GM19395 (cell line): ENCODE results near the gene ATXN2.

ENCODE experiments used
- ATAC-seq: cut with Tn5 transposase; IDR thresholded peaks from one replicate; pipeline ENCODE4 v1.9.1; 2021; ENCODE audit warnings: mild to moderate bottlenecking, moderate library complexity; ENCODE audit not compliant: unreplicated experiment

ATXN2 gene

DNA sequence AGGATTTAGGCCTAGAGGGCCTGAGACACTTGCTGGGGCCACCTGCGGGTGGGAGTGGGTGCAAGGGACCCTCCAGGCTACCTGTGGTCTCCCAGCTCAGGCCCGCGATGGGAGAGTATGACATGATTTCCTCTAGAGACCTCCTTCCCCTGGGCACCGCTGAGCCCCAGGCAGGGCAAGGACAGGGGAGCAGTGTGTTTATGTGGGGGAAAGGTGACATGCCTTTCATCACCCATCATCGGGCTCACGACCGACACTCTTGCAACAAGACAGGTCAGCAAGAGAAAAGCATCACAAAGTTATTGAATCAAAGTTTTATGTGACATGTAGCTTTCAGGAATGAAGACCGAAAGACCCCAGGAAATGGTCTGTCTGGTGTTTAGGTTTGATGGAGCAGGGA, 173.5 kb downstream of the ATXN2 start:
- ATAC-seq = no peak

DNA sequence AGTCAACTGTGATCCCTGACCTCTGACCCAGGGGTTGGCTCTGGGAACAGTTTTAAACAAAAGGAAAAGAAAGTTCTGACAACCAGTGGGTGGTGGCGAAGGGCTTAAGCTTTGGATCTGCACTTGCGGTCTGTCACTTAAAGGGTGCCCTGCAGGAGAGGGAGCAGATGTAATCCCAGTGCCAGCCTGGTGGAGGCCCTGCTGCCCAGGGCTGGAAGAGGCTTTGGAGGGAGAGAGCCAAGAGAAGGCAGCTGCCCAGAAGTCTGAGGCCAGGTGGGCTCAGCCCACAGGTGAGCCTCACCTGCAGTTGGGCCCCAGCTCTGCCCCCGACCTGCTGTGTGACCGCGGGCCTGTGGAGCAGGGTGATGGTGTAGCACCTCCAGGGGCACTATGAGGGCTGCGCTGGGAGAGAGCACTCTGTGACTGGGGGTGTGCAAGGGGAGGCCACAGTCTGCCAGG, 174.3 kb downstream of the ATXN2 start:
- ATAC-seq = no peak

DNA sequence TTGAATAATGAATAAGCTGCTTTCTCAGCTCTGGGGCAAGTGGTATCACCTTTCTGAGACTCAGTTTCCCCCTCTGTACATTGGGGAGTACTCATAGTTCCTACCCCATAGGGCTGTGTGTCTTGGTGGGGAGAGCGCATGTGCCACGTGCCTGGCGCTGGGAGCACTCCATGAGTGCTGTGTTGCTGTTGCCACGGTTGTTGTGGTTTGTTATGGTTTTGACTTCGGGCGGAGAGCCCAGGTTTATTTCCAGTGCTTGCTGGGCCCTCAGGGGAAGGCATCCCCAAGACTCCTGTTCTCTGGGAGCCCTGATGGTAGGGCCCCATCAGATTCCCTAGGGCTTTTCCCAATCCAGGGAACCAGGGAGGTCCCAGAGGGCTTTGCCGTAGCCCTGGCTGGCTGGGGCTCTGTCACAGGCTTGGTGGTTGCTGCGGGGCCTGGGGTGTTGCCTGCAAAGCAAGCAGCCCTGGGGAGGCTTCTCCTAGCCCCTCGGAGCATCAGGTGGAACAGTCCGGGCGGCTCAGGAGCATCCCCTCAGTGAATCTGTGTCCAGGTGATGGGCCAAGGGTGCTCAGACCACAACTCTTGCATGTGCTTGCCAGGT, 174.8 kb downstream of the ATXN2 start:
- no peak for ATAC-seq

DNA sequence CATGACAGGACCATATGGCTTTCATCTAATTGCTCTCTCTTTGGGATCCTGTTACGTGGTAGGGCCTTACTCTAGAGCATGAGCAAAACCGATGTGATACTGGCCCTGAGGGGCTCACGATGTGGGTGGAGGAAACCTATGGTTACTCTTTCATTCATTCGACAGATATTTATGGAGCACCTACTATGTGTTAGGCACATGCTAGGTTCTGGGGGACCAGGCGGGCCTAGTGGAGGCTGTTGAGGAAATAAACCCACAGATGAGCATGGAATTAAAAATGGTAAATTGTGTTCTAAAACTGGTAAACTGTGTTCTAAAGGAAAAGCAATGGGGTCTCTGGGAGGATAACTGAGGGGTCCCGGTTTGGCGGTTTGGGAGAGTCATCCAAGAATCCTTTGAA, 178.6 kb downstream of the ATXN2 start:
- no peak for ATAC-seq

DNA sequence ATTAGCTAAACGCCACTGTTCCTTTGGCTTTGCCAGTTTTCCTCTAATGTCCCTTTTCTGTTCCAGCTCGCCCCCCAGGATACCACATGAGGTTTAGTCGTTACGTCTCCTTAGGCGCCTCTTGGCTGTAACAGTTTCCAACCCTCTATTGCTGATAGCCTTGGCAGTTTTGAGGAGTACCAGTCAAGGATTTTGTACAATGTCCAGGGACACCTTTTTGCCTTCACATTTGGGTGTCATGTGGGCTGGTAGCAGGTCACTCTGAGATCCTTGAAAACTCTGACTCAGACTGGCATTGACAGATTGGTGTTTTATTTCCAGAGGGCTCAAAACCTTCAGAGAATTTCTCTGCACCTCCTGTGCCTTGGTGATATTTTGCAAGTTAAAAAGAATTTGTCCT, 179.3 kb downstream of the ATXN2 start:
- ATAC-seq = no peak

DNA sequence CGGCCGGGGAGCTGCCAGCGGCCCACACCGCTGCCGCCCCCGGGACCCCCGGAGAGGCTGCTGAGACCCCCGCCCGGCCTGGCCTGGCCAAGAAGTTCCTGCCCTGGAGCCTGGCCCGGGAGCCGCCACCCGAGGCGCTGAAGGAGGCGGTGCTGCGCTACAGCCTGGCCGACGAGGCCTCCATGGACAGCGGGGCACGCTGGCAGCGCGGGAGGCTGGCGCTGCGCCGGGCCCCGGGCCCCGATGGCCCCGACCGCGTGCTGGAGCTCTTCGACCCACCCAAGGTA, 180.6 kb downstream of the ATXN2 start:
- ATAC-seq = no peak

DNA sequence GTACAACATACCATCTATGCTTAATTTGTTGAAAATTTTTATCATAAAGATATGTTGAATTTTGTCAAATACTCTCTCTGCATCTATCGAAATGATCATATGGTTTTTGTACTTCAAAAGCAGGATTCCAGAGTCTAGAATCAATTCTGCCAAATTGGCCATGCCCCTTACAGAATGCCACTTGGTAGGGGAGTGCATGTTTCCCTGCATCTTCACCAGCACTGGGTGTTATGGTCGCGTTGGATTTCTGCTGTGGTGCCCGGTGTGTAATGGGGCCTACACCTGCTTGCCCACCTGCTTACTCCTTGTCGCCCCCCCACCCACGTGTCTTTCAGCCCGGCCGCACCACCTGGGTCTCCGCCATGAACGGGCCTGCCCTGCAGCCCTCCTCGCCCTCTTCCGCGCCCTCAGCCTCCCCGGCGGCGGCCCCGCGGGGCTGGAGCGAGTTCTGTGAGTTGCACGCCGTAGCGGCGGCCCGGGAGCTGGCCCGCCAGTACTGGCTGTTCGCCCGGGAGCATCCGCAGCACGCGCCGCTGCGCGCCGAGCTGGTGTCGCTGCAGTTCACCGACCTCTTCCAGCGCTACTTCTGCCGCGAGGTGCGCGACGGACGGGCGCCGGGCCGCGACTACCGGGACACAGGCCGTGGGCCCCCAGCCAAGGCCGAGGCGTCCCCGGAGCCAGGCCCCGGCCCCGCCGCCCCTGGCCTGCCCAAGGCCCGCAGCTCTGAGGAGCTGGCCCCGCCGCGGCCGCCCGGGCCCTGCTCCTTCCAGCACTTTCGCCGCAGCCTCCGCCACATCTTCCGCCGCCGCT, 181.1 kb downstream of the ATXN2 start:
- ATAC-seq = no peak

DNA sequence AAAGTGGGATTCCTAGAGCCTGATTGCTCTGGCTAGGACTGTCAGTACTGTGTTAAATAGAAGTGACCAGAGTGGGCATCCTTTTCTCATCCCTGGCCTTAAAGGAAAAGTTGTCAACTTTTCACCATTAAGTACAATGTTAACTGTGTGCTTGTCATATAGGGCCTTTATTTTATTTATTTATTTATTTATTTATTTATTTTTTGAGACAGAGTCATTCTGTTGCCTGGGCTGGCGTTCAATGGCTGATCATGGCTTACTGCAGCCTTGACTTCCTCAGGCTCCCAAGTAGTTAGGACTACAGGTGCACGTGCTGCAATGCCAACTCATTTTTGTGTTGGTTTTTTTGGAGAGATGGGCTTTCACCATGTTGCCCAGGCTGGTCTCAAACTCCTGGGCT, 181.8 kb downstream of the ATXN2 start:
- no peak for ATAC-seq

DNA sequence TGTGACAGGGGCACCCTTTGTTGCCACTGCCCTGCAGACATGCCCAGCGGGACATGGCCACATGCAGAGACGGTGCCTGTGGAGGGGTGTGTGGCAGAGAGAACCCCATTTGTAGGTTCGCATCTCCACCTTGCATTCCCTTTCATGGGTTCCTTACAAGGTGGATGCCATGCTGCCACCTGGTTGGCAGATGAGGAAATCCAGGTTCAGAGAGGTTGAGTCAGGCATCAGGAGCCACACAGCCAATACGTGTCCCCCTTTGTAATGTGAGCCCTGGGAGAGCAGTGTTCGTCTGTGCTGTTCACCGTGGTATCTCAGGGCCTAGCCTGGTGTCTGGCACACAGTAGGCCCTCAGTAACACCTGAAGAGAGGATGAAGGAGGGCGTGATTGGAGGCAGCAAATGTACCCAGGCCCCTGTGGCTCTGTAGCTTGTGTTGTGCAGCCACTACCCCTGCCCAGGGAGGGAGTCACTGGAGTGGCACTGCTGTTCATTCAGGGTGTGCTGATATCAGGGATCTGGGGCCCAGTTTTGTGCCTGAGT, 184.3 kb downstream of the ATXN2 start:
- no peak for ATAC-seq

DNA sequence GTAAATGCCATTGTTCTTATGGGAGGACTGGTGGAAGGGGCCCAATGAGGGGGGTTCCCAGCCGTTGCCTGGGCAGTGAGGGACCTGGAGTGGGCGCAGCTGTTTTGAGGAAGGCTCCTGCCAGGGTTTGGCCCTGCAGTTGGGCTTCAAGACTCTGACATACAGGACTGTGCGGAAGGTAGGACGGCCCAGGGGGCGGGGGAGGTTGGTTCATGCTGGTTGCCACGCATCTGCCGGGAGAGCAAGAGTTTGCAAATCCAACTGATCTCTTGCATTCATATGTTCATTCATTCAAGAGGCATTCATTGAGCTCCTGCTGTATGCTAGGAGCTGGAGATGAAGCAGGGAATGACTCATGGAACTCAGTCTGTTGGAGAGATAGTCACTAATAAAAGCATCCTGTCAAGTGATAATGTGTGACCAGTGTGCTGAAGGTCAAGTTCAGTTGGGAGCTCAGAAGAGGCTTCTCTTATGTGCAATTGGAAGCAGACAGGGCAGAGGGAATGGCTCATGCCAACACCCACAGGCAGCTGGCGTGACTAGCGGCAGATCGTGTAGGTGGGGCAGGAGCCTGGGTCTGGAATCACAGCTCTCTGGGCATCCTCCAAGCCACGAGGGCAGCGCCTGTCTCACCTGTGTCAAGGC, 185.6 kb downstream of the ATXN2 start:
- no peak for ATAC-seq

DNA sequence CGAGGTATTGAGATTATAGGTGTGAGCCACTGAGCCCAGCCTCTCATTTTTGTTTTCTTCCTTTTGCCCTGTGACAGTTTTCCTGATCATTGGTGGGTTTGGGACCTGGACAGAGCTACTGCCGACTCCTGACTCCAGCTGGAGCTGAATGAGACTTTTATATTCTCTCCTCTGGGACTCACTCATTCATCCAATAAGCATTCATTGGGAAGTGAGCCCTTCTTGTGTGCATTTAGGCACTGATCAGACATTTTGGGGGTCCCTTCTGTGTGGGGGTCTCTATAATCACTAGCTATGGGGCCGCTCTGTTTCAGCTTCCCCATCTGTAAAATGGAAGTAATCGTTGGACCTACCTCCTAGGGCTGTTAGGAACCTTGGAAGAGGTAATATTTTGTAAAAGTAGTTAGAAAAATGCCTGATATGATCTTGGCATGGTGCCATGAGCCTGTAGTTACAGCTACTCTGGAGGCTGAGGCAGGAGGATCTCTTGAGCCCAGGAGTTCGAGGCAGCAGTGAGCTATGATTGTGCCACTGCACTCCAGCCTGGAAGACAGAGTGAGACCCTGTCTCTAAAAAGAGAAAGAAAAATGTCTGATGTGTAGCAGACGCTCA, 186.2 kb downstream of the ATXN2 start:
- ATAC-seq = no peak

DNA sequence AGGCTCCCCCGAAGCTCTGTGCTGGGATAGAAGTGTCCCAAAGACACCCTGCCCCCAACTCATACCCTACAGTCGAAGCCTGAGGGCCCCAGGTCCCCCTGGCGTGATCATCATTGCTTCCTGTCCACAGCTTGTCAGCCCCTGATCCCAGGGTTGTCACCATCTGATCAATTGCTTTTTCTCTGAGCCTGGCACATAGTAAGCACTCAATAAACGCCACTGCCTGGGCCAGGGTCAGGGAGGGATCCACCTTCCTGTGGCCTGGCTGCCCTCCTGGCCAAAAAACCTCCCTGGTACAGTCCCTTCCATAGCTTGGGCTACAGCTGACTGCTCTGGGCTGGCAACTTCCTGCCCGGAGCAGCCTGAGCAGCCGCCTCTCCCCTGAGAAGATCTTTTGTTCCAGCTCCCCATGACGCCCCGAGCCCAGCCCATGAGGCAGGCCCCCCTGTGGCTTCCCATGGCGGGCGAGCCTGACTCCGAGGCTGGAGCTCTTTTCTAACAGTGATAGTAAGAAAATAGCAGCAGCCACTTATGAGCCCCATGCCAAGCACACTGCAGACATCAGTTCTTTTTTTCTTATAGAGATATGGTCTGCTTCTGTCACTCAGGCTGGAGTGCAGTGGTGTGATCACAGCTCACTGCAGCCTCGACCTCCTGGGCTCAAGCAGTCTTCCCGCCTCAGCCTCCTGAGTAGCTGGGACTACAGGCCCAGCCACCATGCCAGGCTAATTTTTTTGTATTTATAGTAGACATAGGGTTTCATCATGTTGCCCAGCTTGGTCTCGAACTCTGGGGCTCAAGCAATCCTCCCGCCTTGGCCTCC, 186.9 kb downstream of the ATXN2 start:
- no peak for ATAC-seq

DNA sequence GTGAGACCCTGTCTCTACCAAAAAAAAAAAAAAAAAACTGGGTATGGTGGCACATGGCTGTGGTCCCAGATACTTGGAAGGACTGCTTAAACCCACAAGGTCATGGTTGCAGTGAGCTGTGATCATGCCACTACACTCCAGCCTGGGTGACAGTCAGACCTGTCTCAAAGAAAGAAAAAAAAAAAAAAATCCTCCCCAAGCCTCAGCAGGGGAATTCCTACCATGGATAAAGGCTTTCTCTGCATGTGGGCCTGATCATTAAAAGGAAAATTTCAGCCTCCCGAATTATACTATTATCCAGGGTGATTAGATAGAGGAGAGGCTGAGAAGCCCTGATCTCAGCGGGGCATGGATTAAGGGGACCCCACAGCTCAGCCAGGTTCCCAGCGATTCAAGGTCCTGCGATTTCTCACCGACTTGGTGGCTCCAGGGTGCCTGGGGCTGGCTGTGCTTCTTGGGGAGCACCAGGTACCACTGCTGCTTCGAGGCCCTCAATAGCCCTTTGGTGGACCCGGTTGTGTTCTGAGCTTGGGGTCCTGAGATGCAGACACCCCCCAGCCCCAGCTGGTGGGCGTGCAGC, 187.8 kb downstream of the ATXN2 start:
- no peak for ATAC-seq

DNA sequence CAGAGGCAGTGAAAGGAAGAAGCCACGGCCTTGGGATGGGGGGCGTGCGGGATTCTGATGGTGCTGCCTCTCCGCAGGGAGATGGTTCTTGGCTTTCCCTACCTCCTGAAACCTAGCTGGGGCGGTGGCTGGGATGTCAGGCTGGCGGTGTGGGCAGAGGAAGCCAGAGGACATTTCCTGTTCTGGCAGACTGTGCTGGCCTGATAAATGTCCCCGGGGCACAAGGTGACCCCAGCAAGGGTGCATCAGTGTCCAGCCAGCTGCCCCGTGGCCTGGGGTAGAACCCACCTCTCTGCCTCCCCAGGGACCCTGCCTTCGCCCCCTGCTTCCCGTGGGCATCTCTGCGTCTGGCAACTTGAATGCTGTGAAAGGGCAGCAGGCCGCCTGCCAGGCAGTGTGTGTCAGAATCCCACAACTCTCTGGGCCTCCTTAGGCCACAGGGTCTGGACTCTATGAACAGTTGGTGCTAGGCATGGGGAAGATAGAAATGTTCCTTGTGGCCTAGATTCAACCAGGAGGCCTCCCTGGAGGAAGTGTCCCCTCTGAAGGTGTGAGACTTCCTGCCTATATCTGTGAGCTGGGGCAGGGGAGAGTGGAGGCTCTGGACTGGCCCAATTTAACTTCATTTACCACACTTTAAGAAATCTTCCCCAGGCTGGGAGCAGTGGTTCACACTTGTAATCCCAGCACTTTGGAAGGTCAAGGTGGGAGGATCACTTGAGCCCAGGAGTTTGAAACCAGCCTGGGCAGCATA, 188.5 kb downstream of the ATXN2 start:
- ATAC-seq = no peak

DNA sequence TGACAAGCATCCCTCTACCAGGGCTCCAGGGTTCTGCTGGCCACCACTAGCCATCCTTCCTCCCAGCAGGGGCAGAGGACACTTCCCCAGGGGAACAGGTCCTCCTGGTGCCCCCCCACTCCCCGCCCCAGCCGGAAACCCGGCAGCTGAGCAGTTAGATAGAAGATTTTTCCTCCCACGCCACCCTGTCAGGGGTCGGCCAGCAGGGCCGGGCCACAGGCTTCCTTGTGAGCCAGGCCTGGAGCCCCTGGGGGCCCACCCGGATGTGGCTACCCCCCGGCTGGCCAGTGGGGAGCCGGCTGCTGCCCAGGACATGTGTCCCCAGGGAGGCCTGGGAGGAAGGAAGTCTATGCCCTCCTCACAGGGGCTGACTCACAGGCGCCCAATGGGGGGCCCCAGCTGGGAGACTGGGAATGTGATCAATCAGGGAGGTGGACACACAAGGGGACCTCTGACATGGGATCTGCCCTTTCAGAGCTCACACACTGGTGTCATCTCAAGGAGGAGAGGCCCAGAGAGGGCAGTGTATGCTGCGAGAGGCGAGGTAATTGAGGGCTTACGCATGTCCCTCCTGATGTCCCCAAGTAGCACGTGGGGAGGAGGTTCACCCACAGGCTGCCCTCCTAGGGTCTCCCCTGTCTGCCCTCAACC, 189.2 kb downstream of the ATXN2 start:
- no peak for ATAC-seq

DNA sequence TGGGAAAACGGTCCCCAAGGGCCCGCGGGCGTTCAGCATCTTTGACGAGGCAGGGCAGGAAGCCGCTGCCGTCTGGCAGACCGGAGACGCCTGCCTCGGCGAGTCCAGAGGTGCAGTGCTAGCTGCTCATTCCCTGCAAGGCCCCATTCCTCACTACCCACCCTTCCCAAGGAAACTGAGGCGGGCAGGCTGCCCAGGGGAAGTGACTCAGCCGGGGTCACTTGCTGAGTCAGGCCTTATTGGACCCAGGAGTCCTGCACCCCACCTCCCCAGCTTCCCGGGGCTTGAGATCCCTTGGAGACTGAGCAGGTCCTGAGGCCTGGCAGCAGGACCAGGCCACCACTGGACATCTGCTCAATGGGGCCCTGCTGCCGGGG, 189.7 kb downstream of the ATXN2 start:
- no peak for ATAC-seq

DNA sequence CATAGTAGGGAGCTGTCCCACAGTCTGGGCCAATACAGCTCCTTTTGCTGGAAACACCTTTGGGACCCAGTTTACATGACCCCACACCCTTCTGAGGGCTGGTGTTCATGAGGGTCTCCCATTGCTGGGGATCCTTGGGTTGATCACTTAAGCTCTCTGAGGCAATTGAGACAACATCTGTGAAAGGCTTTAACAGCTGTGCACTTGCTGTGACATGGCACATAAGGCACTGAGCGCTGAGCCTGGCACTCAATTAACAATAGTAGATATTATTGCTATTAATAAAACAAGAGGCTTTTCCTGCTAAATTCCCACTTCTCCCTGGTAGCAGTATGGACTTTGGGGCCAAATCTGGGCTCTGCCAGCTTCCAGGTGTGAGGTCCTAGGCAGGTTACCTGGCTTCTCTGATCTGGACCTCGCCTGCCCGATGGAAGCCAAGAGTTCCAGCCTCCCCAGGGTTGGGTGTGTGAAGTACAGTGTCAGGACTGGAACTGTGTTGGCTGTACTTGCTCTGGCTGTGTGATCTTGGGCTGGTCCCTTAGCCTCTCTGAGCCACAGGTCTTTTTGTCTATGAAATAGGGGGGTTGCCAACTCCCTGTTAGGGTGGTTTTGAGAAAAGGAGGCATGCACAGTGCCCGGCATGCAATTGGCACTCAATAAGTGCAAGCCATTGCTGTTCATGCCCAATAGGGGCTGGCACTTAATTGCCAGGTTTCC, 190.3 kb downstream of the ATXN2 start:
- ATAC-seq = no peak

DNA sequence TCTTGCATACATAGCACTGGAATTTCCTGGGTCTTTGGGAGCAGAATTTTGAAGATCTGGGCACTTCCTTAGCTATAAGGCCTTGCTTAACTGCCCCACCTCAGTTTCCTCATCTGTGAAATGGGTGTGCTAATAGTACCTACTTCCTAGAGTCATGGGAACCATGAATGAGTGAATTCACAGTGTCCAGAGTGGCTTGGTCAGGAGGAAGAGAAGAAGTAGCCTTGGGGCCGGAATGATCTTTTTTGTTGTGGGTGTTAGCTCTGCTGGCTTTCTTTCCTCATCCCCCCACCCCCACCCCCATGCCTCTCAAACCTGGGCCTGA, 191.0 kb downstream of the ATXN2 start:
- no peak for ATAC-seq
